Hypothalamus (tissue), 51 donors: ENCODE data around the gene DBF4B.
A peak's percentile ranks its signal among the peaks of the same experiment; 100 is the strongest.

Source experiments
- DNase-seq, 51 donors: peaks; one replicate each; lab custom pipeline; 2025; lab: John Stamatoyannopoulos, UW

Gene DBF4B

DNA sequence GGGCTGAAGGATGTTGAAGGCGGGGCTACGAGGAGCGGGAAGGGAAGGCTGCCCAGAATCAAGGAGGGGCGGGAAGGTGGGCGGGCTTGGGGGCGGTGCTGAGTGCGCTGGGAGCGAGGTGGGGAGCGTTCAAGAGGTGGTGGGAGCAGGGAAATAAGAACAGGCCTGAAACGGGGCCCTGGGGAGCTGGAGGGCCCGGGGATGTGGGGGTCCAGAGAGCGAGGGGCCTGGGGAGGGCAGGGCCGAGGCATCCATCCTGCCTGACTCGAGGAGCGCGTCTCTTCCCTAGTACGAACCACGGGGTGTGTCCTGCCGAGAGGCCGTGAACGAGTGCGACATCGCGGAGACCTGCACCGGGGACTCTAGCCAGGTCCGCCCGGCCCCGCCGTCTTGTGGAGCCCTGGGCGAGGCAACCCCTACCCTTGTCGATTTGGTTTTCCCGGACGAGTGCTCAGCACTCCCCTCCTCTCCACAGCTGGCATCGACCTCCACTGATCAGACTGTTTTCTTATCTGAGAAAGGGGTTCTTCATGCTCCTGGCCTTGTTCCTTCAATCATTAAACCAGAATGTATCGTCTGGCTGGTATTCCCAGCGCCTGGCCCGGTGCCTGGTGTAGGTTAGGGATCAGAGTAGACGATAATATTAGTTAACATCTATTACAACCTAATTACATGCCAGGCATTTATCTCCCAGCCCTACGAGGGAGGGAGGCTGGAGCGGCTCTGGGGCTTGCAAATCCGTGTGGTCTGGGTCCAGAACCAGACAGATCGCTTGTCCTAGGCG lies 67.6 kb downstream of the DBF4B start:
- peak in 5 of 51 donors; percentile 53 to 90 (median 61) for DNase-seq

GRCh38 chr17:44776628-44777393 lies 68.3 kb downstream of the DBF4B start:
- no peak for DNase-seq

- no peak for DNase-seq
These were observed 69.2 kb downstream of the DBF4B start for GRCh38 chr17:44777394-44778348.

- DNase-seq, result peak in 1 of 51 donors; percentile 59
These were observed 70.3 kb downstream of the DBF4B start for GRCh38 chr17:44778656-44779210.

DNA sequence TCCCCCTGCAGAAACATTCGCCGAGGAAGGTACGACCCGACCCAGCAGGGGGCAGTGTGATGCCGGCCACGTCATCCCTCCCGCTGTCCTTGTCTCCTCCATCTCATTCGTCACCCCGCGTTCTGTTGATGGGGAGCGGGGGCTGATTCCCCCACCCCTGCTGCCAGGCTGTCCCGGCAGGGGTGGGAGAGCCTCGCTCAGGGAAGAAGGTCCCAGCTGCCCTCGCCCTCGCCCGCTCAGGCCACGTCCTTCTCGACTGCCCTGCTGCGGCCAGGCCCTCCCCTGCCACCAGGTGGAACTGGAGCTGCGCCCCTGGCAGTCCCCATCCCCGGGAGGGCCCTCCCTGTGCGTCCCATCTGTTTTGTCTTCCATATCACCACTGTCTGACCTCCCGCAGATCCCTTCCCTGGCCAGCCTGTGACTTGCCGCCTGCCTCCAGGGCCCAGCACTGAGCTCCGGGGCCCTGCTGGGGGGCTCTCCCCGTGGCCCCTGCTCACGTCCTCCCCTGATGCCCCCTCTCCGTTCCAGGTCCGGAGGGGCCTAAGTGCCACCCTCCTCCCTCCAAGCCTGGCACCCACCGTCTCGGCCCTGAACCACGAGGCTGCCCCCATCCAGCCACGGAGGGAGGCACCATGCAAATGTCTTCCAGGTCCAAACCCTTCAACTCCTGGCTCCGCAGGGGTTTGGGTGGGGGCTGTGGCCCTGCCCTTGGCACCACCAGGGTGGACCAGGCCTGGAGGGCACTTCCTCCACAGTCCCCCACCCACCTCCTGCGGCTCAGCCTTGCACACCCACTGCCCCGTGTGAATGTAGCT lies 71.0 kb downstream of the DBF4B start:
- peak in 50 of 51 donors; percentile 13 to 86 (median 66) for DNase-seq

- DNase-seq, result no peak
These were observed 71.7 kb downstream of the DBF4B start for GRCh38 chr17:44780161-44780560.

- DNase-seq, result no peak
These were observed 72.5 kb downstream of the DBF4B start for GRCh38 chr17:44780845-44781480.

DNA sequence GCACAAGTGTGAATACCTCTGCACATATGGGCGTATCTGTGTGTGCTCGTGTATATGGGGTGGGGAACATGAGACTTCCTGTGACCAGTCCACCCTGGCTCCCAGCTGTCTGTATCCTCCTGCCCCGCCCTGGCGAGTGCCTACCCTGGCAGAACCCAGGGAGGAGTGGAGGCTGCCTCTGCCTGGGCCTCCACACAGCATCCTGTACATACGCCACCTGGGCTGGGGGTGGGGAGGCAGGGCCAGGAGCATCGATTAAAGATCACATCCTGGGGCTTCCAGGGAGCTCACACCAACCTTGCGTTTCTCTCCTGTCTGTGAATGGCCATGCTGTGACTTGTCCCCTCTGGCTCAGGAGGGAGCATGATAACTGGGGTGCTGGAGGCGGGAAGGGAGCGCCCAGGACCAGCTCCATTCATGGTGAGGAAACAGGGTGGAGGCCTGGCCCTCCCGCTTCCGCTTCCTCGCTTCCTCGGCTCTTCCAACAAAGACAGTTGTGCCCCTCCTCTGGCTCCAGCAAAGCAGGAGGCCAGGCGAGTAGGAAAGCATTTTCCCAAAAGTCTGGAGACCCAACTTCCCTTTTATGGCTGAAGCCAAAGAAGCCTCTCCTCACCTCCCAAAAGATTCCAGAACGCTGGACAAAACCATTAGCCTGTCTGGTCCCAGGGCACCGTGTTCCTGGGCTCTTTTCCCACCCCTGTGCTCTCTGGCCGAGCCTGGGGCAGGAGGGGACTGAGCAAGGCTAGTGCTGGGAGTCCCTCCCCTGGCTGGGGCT lies 73.3 kb downstream of the DBF4B start:
- DNase-seq, result no peak

- DNase-seq, result no peak
These were observed 73.9 kb downstream of the DBF4B start for GRCh38 chr17:44782326-44782850.

DNA sequence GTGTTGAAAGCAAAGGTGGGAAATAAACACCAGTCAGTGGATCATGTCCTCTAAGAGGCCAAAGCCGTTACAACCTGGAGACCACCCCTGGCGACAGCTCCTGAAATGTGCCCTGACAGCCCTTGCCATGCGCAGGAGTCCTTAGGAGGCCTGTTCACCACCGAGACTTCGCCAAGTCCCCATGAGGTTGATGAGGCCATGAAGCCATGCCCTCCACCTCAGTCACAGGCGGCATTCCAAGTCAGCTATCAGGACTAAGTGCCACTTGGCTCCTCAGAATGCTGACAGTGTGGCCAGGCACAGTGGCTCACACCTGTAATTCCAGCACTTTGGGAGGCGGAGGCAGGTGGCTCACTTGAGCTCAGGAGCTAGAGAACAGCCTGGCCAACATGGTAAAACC lies 77.5 kb downstream of the DBF4B start:
- DNase-seq, result no peak

DNA sequence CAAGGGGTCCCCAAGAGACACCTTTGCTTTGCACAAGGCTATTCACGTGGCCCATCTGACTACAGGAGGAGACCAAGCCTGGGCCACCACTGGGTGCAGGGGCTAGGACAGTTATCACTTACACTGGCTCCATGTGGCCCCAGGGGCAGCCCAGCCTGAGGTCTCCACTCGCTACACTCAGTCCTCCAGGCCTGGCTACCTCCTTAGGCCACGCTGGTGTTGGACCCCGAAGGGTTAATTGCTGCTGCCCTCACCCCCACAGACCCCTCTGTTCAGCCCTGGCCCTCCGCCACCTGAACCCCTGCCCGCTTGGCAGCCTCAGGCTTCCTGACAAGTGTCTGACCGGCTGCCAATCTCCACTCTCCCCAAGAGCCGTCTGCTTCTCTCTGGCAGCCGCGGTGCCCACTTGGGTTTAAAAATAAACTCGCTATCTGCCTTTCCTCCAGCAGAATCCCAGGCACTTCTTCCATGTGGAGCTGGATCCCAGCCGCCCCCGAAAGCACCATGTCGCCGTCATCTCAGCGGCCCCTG lies 78.2 kb downstream of the DBF4B start:
- DNase-seq, result peak in 6 of 51 donors; percentile 8 to 26 (median 14)

- DNase-seq, result no peak
These were observed 78.9 kb downstream of the DBF4B start for GRCh38 chr17:44787271-44787940.

- DNase-seq, result no peak
These were observed 79.7 kb downstream of the DBF4B start for GRCh38 chr17:44788139-44788538.

DNA sequence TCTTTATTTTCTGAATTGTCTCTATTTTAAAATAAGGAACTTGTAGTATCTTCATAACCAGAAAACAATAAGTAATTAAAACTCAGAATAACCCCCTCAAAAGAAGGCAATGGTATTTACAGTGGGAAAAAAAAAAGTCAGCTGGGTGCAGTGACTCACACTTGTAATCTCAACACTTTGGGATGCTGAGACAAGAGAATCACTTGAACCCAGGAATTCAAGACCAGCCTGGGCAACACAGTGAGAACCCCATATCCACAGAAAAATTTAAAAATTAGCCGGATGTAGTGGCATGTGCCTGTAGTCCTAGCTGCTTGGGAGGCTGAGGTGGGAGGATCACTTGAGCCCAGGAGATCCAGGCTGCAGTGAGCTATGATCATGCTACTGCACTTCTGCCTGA lies 83.8 kb downstream of the DBF4B start:
- DNase-seq, result no peak

DNA sequence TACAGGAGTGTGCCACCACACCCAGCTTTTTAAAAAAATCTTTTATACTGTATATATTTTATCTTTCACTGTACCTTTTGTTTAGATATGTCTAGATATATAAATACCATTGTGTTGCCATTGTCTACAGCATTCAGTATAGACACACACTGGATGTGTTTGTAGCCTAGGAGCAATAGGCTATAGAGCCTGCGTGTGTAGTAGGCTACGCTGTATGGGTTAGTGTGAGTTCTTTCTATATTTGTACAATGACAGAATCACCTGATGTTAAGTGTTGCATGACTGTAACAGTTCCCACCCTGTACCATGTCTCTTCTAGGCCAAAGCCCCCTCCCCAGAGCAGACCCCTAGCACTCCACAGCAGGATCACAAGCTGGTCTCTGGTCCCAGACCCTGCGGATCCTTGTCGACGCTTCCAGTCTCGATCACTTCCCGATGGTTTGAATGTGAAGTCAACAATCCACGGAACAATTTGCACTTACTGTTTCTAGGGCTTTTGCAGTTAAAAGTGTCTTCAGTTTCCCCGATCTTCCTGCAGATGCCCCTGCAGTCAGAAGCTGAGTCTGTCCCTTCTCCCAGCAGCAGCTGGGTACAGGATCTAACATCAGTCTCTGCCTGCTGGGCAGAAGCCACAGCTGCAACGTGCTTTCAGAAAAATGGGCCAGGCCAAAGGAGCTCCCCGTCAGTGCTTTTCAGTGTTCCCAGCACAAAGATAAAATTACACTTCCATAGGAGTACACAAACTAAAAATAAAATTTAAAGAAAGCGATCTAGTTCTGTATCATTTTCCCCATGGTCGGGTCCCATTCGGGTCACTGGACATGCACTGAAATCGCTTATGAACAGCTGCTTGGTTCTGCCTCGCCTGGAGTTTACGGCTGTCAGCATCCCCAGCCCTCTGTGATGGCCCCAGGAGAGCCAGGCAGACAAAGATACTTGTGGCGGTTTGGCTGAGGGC lies 85.7 kb downstream of the DBF4B start:
- DNase-seq, result no peak

DNA sequence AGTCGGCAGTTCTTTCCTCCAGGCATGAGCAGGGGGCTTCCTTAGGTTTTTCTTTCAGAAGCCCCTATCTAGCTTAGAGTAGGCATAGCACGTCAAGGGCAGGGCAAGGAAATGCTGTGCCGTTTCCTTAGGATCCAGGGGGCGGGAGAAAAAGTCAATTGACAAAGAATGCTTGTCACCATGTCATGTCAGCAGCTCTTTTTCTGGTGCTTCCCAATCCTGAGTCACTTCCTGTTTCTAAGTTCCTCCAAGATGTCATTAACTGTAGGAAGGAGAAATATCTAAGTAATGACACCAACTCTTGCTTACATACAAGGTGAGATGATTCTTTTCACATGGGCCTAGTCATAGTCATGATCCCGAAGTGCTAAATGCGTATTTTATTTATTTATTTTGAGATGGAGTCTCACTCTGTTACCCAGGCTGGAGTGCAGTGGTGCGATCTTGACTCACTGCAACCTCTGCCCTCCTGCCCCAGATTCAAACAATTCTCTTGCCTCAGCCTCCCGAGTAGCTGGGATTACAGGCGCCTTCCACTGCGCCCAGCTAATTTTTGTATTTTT lies 86.5 kb downstream of the DBF4B start:
- DNase-seq, result no peak
